ENCODE results near the gene HDAC8.
"Not testable (repeated sequence)": the region's sequence is repeated elsewhere in the genome, so short reads cannot be mapped to it uniquely, and the experiment has no call there.

Gene HDAC8

DNA sequence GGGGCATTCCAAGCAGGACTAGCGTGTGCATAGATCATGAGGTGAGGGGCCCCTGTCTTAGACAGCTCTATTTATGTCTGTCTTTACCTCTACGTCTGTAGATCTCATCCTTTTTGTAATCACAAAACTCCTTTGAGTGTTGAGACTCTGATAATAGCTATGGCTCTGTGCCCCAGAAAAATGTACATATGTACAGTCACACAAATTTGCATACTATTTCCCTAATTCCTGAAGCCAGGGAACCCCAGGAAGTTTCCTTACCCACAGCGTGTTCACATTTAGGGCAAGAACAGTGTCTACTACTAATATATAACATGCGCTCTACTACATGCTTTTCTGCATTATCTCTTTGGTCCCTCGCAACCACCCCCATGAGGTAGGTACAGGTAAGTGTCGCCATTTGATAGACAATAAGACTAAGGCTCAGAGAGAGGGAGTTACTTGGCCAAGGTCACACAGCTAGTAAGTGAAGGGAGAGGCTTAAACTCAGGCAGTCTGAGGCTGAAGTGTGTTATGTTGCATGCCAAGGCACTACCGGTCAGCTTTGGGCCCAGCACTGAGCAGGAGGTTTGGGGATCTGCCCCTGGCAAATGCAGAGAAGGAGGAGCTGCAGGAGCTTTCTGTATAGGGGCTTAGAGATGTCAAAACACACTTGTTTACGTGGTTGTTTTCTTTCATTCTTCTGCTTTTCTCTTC is 245.9 kb downstream of the HDAC8 start:
- DNase-seq (ENCODE audit: low read depth in 2 of 2): no peak

GRCh38 chrX:72319651-72320050 is 253.0 kb downstream of the HDAC8 start:
- DNase-seq (ENCODE audit: low read depth in 2 of 2): not testable (repeated sequence)

GRCh38 chrX:72317139-72317538 is 255.5 kb downstream of the HDAC8 start:
- no peak for DNase-seq (ENCODE audit: low read depth in 2 of 2)

DNA sequence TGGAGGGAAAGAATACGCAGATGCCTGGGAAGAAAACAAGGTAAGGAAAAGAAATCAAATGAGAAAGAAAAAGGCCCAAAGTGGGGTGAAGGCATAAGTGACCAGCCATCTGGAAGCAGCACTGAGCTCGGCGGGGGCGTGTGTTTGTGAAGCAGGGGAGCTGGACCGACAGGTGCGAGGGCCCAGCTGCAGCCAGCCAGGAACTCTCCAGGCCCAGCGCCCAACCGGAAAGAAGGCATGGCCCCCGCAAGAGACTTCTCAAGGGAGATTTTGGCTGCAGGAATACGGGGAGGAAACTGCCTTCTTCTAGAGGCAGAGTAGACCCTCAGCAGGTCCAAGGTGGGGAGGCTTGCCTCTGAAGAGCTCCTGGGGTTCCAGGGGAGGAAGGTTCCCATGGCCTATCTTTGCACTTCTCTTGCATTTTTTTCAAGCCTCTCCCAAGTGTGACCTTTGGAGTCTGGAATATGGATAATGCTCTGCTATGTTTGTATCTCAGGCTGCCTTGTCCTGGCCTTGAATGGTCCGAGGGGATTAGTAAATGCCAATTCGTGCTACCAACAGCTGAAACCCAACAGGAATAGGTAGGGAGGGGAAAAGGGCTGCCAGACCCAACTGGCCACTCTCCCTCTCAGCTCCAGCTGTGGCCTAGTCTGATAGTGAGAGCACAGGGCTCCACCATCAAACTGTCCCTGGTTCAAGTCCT is 256.1 kb downstream of the HDAC8 start:
- DNase-seq (ENCODE audit: low read depth in 2 of 2): no peak

DNA sequence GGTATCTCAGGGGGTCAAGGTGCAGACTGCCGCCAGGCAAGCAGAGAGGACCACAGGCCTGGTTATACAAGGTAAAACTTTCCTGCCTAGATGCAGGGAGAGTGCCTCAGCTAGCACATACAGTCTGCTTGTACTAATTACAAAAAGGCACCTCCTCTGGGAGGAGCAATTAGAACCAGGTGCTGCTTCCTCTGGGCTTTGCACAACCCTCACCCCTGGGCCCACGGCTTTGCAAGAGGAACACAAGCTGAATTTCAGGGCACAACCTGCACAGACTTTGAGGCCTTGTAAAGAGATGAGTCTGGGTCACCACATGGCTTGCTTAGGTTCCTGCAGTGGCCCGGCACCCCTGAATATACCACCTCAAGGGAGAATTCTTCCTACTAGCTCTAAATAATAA is 257.8 kb downstream of the HDAC8 start:
- no peak for DNase-seq (ENCODE audit: low read depth in 2 of 2)

DNA sequence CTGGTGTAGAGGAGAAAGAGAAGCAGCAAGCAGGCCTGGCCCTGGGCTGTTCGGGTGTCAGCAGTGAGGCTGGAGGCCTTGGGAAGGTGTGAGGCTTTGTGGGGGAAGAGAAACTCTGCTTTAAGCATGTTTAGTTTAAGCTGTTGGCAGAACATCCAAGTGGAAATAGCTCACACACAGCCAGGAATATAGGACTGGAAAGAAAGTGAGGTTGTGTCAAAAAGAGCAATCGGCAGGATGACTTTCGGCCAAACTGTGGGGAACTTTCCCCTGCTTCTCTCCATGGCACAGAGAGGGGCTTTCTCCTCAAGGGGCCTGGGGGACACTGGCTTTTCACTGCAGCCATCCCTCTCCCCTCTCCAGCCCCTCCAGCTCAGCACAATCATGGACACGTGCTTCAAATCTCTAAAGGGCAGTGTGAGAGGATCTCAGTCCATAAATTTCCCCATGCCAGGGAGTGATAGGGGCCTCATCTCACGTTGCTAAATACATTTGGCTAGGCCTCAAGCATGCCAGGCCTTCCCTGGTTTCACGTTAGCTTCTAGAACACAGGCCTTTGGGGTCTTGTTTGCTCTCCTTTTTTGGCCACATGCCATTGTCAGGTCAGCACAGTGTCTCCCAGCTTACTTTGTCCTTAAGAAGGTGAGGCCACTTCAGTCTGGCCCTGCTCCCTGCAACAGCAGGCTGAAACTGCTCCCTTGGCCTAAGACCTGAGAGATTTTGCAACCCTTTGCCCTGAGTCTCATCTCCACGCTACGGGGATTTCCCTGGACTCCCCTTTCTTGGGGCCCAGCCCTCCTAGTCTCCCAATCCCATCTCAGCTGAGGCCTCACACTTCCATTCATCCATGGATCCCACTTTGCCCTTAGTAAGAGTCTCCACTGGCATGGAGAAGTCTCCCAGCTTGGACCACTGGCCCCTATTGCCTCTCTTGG is 258.7 kb downstream of the HDAC8 start:
- no peak for DNase-seq (ENCODE audit: low read depth in 2 of 2)

DNA sequence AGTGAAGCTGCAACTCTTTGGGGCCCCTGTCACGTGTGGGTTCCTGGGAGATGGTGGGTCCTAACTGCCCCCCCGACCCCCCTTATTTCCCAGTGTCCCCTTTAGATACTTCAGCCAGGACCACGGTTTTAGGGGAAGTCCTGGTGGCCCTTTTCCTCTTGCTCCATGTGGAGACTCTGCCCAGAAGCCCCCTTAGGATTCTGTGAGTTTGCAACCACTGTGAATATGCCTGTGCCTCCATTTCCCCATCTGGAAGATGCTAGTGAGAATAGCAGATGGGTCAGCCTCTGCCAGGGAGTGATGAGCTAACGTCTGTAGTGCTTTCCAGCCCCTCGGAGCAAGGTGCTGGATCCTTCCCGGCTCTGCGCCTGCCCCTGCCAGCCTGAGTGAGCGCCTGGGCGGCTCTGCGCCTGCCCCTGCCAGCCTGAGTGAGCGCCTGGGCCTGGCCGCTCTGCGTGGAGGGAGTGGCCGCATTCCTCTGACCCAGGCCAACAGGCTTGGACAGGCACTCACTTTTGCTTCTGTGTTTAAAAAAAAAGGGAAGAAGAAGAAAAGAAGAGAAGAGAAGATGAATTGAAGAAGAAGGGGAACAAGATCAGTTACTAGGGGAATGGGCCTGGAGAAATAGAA is 260.2 kb downstream of the HDAC8 start:
- DNase-seq (ENCODE audit: low read depth in 2 of 2): no peak

GRCh38 chrX:72309297-72310071 is 263.2 kb downstream of the HDAC8 start:
- no peak for DNase-seq (ENCODE audit: low read depth in 2 of 2)

GRCh38 chrX:72308566-72309296 is 263.9 kb downstream of the HDAC8 start:
- DNase-seq (ENCODE audit: low read depth in 2 of 2): peak in 1 of 2 experiments; percentile 26

- no peak for DNase-seq (ENCODE audit: low read depth in 2 of 2)
Observed at GRCh38 chrX:72308209-72308565, 264.5 kb downstream of the HDAC8 start.

DNA sequence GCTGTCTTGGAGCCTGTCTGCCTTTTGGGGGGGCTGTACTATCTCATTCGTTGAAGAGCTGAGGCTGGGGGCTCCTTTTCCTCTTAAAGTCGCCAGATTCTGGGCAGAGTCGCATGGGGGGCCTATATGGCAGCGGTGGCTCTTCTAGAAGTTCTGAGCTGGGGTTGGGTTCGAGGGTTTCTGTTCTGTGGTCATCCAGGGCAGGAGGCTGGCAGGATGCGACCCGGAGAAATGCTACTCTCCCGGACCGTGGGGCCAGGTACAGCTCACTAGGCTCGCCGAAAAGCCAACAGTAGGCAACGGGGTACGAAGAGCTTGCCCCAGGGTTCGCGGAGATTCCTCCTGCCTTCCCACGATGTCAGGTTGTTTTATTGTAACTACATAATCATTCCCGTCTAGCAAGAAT is 265.0 kb downstream of the HDAC8 start:
- no peak for DNase-seq (ENCODE audit: low read depth in 2 of 2)

DNA sequence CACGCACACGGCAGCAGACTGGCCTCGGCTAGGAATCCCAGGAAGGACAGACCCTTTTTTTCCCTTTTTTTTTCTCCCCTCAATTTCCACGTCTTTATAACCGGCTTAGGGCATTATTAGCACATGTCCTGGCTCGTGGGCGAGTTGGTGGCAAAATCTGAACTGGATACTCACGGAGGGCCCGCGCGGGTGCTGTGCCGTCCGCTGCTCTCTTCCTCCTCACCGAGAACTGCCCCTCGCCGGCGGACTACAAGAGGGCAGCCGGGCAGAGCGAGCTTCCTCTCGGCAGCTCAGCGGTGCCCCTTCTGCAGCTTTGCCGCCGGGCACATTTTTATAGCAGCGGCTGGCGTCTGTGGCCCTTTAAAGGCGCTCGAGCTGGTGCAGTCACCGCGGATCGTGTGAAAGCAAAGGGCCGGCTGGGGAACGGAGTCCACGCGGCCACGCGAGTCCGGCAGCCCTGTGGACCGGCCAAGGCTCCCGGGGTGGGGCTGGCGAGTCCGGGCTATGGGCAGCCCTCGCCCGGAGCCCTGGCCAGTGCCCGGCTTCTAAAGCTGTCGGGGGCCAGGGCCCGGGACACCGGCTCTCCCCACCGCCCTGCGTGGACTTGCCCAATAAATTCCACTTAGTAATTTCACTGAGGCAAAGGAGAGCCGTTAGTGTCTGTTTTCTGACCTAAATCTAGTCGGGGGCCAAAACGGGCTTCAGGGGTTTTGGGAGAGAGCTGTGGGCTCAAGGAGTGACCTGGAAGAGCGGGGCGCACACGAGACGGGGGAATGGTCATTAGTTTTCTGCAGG is 265.6 kb downstream of the HDAC8 start:
- DNase-seq (ENCODE audit: low read depth in 2 of 2): no peak

GRCh38 chrX:72306085-72306801 is 266.4 kb downstream of the HDAC8 start:
- DNase-seq (ENCODE audit: low read depth in 2 of 2): no peak

- no peak for DNase-seq (ENCODE audit: low read depth in 2 of 2)
Observed at GRCh38 chrX:72305286-72306084, 267.2 kb downstream of the HDAC8 start, which contains the start of gene CITED1. Gene CITED1 (minus strand): TSS chrX:72305914. CDS start chrX:72302869, 3,045 bp downstream.

DNA sequence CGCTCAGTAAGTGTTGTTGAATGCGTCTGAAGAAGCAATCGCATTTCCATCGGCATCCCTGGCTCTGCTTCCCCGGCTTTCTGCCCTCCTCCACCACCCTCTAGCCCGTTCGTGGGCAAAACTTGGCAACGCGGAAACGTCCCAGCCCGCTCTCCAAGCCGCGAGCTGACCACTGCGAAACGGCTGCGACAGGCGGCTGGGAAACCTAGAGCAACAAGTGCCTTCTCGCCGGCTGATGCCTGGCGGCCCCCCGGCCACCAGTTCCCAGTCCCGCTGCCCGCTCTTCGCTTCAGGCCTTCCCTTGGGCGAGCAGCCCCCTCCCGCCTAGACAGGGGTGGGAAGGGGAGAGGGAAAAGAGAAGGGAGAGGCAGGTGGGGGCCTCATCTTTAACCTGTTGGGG is 267.8 kb downstream of the HDAC8 start:
- no peak for DNase-seq (ENCODE audit: low read depth in 2 of 2)

DNA sequence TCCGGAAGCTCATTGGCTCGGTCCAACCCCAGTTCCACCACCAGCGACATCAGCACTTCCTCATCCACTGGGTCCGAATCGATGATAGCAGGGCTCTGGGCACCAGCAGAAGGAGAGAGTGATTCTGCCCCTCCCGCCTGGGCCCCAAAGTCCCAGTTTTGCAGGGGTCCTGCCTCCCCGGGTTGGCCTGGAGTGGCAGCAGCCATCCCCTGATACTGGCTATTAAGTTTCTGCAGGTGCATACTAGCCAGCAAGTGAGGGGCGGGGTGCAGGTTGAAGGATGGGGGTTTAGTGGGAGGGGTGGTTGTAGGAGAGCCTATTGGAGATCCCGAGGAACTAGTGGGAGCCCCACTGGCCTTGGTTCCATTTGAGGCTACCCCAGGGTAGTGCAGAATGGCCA is 270.9 kb downstream of the HDAC8 start:
- DNase-seq (ENCODE audit: low read depth in 2 of 2): no peak

DNA sequence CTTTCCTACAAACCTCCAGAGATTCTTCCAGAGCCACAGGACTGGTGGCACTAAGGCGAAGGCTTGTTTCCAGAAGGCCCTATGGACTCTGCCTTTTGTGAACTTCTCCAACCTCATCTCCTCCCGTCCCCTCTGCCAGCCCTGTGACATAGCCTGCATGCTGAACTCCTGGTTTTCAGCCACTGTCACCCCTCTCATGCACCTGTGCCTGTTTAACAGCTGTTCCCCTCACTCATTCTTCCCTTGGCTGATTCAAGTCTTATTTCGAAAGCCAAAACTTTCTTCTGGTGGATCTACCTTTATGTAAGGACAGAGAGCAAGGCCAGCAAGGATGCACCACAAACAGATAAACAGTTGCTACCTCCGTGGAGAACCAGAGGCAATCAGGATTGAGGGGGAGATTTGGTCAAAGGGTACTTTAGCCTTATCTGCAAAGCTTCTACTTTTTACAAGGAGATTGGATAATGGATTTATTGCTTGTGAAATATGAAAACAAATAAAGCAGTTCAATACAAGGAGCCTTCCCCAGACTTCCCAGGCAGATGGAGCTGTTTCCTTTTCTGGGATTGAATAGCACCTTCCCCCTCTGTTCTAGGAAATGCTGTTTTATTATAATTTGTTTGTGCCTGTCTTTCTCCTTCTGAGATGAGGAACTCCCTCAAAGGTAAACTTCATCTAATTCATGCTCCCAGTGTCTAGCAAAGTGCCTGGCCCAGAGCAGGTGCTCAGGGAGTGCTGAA is 272.6 kb downstream of the HDAC8 start:
- no peak for DNase-seq (ENCODE audit: low read depth in 2 of 2)
